ENCODE data around the gene NAALADL2.

DNA sequence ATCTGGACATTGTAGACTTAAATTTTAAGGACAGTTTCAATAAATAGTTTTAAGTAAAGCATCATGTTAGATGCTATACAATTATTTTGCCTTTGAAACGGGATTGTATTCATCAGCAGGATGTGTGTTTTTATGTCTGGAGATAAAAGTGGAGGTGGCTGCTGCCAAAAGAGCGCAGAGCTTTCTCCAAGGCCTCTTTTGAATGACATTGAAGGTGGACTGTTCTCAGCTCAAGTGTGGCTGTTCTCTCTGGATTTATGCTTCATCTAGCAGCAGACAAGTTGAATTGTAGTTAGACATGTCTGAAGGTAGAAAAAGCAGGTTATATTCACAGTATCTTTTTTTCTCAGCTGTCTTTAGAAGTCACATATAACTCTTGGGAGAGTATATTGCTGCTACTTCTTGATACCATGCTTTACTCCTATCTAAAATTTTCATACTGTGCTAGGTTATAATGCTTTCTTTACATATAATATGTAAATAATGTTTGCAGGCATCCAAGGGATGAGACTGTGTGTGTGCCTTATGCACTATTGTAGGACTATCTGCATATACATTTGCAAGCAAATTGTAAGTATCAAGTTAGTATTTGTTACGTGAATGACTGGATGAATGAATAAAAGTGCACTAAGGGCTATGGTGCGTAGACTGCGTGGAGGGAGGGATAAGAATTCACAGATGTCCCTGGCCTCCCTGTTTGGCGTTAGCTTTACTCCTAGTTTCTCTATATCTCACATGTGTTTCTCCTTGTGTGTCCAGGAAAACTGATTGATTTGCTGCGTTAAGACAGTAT lies 340.1 kb downstream of the NAALADL2 start:
- TF ChIP-seq, protein P1, sequence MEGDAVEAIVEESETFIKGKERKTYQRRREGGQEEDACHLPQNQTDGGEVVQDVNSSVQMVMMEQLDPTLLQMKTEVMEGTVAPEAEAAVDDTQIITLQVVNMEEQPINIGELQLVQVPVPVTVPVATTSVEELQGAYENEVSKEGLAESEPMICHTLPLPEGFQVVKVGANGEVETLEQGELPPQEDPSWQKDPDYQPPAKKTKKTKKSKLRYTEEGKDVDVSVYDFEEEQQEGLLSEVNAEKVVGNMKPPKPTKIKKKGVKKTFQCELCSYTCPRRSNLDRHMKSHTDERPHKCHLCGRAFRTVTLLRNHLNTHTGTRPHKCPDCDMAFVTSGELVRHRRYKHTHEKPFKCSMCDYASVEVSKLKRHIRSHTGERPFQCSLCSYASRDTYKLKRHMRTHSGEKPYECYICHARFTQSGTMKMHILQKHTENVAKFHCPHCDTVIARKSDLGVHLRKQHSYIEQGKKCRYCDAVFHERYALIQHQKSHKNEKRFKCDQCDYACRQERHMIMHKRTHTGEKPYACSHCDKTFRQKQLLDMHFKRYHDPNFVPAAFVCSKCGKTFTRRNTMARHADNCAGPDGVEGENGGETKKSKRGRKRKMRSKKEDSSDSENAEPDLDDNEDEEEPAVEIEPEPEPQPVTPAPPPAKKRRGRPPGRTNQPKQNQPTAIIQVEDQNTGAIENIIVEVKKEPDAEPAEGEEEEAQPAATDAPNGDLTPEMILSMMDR (IDR thresholded peaks at IDR 0.05; ENCODE audit: poor library complexity): no peak
- TF ChIP-seq EZH2phosphoT487 (IDR thresholded peaks at IDR 0.05; ENCODE audit: low read depth, severe bottlenecking, unreplicated experiment) (no peak), EZH2 (IDR thresholded peaks at IDR 0.05; ENCODE audit: borderline replicate concordance) (no peak)

Data from hepatocyte (in vitro differentiated cells).